ENCODE data around the gene CD300A. TPM values are rescaled to one million over a fixed set of nuclear protein-coding genes. Genes with fewer than 3 reads are reported as not detected.

CD300A gene
- 10 to 100 TPM; 17.6 to 43.7 TPM for total RNA-seq

- Mint-ChIP-seq H3K4me1 (ENCODE audit: low read depth in 2 of 2) (peaks cover 19 to 35% of the 10 kb centered on the region in 2 donors), H3K27me3 (no peaks in the 10 kb centered on the region), H3K9me3 (no peaks in the 10 kb centered on the region), H3K4me3 (no peak within 1 kb of the TSS), H3K36me3 (peaks cover 3% of the 10 kb centered on the region), H3K27ac (no peak within 1 kb of the TSS)
- DNase-seq (ENCODE audit: low spot score) (no peak), ATAC-seq (no peak)
Measured at GRCh38 chr17:74466111-74466827, at the start of gene CD300A. TSS of gene CD300A (plus strand) at chr17:74466634. CDS start at chr17:74466704, 70 bp downstream.

DNA sequence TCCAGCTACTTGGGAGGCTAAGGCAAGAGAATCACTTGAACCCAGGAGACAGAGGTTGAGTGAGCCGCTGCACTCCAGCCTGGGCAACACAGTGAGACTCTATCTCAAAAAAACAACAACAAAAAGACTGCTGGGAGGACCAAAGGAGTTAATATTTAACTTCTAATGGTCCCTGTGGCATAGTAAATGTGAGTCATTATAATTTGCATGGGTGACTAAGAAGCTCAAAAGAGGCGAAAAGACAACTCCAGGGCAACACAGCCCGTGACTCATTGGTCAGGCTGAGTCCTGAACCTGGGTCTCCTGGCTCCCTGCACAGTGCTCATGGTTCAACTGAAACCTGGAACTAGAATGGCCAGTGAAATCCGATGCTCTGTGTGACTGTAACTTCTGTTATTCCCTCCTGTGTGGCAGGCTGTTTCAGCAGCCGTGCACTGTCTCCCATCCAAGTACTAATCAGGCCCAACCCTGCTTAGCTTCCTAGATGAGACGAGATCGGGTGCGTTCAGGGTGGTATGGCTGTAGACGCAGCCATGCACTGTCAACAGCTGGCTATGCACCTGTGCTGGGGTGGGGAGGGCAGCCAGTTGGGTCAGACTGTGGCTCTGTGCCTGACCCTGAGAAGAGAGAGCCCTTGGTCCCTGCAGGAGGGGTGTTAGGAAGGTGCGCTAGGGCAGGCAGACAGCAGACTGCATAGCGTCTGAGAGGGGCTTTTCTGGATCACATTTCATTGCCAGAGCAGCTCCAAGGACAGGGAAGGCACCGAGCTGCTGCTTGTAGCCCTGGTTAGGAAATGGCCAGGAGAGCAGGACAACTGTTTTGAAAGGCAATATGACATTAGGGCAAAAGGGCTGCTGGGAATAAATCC lies 49.0 kb upstream of the CD300A start:
- Mint-ChIP-seq H3K27me3 (peaks cover 1 to 2% of the 10 kb centered on the region in 2 donors), H3K4me3 (no peak overlapping the region), H3K27ac (no peak overlapping the region), H3K9me3 (no peaks in the 10 kb centered on the region), H3K36me3 (no peaks in the 10 kb centered on the region), H3K4me1 (ENCODE audit: low read depth in 2 of 2) (peaks cover 0 to 5% of the 10 kb centered on the region in 2 donors)
- ATAC-seq (peak; percentile 72 to 74), DNase-seq (ENCODE audit: low spot score) (no peak)

DNA sequence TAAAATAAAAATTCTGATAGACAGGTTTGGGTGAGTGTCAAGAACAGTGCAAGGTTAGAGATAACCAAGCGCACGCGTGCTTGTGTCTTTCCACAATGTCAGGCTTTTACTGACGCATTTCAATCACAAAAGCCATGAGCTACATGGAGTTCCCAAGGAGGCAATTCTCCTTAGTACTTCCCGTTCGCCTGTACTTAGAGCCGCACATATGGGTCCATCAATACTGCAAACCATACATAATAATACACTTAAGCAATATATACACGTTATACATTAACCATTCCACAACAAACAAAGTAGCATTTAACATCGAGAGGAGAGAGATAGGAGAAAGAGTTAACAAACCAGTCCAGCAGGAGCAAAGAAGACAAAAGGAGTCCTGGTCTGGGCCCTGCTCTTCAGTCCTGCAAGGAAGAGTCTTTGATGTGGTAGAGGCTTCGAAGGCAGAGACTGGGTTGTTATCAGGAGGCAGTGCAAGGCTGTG lies 46.5 kb upstream of the CD300A start:
- peaks cover 4 to 7% of the 10 kb centered on the region in 2 donors for H3K27me3 Mint-ChIP-seq
- H3K27ac Mint-ChIP-seq = no peak overlapping the region
- ATAC-seq = no peak
- H3K9me3 Mint-ChIP-seq = no peaks in the 10 kb centered on the region
- H3K36me3 Mint-ChIP-seq = no peaks in the 10 kb centered on the region
- H3K4me3 Mint-ChIP-seq = no peak overlapping the region
- DNase-seq (ENCODE audit: low spot score) = no peak
- peaks cover 0 to 5% of the 10 kb centered on the region in 2 donors for H3K4me1 Mint-ChIP-seq (ENCODE audit: low read depth in 2 of 2)

DNA sequence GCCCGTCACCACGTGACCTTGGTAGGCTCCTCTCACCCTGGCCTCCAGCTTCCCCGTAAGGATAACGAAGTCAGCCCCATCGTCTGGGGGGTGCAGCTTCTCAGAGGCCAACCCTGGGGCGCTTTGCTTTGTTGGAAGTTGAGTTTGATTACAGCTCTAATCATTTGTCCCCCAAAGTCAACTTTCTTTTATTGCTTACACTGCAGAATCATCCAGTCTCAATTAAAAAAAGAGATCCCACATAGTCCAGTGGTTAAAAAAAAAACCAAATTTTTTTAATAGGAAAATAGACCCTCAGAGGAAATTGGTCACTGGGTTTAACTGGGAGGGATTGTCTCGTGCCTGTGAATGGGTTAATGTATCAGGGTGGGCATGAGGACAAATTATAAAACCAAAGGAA lies 42.3 kb upstream of the CD300A start:
- ATAC-seq = no peak
- H3K36me3 Mint-ChIP-seq = no peaks in the 10 kb centered on the region
- no peaks in the 10 kb centered on the region for H3K4me1 Mint-ChIP-seq (ENCODE audit: low read depth in 2 of 2)

GRCh38 chr17:74424657-74425056 lies 41.8 kb upstream of the CD300A start:
- Mint-ChIP-seq H3K4me3 (no peak overlapping the region), H3K27me3 (peaks cover 9 to 17% of the 10 kb centered on the region in 2 donors), H3K36me3 (no peaks in the 10 kb centered on the region), H3K9me3 (no peaks in the 10 kb centered on the region), H3K4me1 (ENCODE audit: low read depth in 2 of 2) (no peaks in the 10 kb centered on the region), H3K27ac (no peak overlapping the region)
- no peak for DNase-seq (ENCODE audit: low spot score)
- no peak for ATAC-seq

More for the DNA sequence above, 42.3 kb upstream of the CD300A start:
- Mint-ChIP-seq H3K9me3 (no peaks in the 10 kb centered on the region), H3K27ac (no peak overlapping the region), H3K4me3 (no peak overlapping the region), H3K27me3 (peaks cover 11 to 17% of the 10 kb centered on the region in 2 donors)
- no peak for DNase-seq (ENCODE audit: low spot score)

- H3K9me3 Mint-ChIP-seq = no peaks in the 10 kb centered on the region
- H3K27ac Mint-ChIP-seq = no peak overlapping the region
- H3K4me1 Mint-ChIP-seq (ENCODE audit: low read depth in 2 of 2) = peaks cover 0 to 2% of the 10 kb centered on the region in 2 donors
- H3K27me3 Mint-ChIP-seq = peaks cover 17% of the 10 kb centered on the region in 2 donors
- DNase-seq (ENCODE audit: low spot score) (no peak), ATAC-seq (no peak)
- no peak overlapping the region for H3K4me3 Mint-ChIP-seq
- no peaks in the 10 kb centered on the region for H3K36me3 Mint-ChIP-seq
Measured at GRCh38 chr17:74426551-74427047, 39.8 kb upstream of the CD300A start.

DNA sequence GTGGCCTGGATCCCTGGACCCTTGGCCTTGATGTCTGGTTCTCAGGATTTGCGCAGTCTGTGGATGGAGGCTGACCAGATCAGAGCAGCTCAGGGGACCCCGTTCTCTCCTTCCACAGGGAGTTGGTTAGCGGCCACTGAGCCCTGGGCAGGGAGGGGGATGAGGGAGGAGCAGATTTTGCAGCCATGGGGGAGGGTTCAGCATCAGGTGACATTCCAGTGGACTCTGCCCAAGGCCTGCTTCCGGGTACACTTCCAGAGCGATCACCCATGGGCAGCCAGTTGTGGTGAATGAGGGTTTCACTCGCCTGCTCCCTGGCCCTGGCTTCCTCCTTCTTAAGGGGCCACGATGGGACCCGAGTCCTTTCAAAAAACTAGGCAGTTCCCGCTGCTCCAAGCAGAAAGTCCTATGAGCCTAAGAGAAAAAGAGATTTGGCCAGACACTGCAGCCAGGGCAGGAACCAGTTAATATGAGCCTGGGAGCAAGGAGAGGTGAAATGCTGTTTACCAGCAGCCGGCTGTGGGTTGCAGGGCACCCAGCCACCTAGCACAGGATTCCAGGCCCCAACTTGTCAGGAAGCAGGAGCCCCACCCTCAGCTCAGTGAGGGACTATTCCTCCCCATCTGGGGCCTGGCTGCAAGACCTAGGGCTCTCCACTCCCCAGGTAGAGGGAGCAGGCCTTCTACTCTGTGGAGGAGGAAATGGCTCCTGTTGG lies 39.2 kb upstream of the CD300A start:
- H3K27me3 Mint-ChIP-seq = peaks cover 17% of the 10 kb centered on the region in 2 donors
- ATAC-seq (no peak), DNase-seq (ENCODE audit: low spot score) (no peak)
- H3K27ac Mint-ChIP-seq = no peak overlapping the region
- H3K9me3 Mint-ChIP-seq = no peaks in the 10 kb centered on the region
- no peaks in the 10 kb centered on the region for H3K36me3 Mint-ChIP-seq
- no peak overlapping the region for H3K4me3 Mint-ChIP-seq
- peaks cover 0 to 2% of the 10 kb centered on the region in 2 donors for H3K4me1 Mint-ChIP-seq (ENCODE audit: low read depth in 2 of 2)

DNA sequence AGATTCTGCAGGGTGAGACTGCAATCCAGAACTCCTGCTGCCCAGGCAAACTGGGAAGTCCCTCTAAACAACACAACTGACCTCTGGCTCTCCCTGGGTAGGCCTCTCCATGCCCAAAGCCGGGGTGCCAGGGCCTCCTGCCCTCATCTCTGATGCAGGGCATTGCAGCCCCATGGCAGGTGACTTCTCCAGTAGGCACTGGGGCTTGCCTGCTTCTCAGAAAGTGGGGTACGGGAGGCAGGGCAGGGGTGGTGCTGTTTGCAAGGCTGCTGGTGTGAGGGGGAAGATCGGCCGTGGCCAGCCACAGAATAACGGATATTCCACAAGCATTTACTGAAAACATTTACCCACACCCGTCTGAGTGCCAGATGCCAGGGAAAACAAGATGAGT lies 38.7 kb upstream of the CD300A start:
- Mint-ChIP-seq H3K9me3 (no peaks in the 10 kb centered on the region), H3K27ac (no peak overlapping the region), H3K4me3 (no peak overlapping the region), H3K27me3 (peaks cover 12 to 17% of the 10 kb centered on the region in 2 donors), H3K36me3 (no peaks in the 10 kb centered on the region), H3K4me1 (ENCODE audit: low read depth in 2 of 2) (peaks cover 0 to 2% of the 10 kb centered on the region in 2 donors)
- ATAC-seq (no peak), DNase-seq (ENCODE audit: low spot score) (no peak)

GRCh38 chr17:74429604-74430384 lies 36.6 kb upstream of the CD300A start:
- DNase-seq (ENCODE audit: low spot score) = no peak
- H3K27me3 Mint-ChIP-seq = peaks cover 20% of the 10 kb centered on the region in 2 donors
- H3K4me1 Mint-ChIP-seq (ENCODE audit: low read depth in 2 of 2) = peaks cover 0 to 2% of the 10 kb centered on the region in 2 donors
- no peaks in the 10 kb centered on the region for H3K36me3 Mint-ChIP-seq
- no peaks in the 10 kb centered on the region for H3K9me3 Mint-ChIP-seq
- H3K4me3 Mint-ChIP-seq = peak overlapping the region; percentile 32
- no peak overlapping the region for H3K27ac Mint-ChIP-seq
- ATAC-seq = peak in 1 of 2 donors; percentile 19

- DNase-seq (ENCODE audit: low spot score) (no peak), ATAC-seq (no peak)
- H3K27ac Mint-ChIP-seq = no peak overlapping the region
- no peaks in the 10 kb centered on the region for H3K36me3 Mint-ChIP-seq
- no peaks in the 10 kb centered on the region for H3K9me3 Mint-ChIP-seq
- peaks cover 0 to 2% of the 10 kb centered on the region in 2 donors for H3K4me1 Mint-ChIP-seq (ENCODE audit: low read depth in 2 of 2)
- peak overlapping the region; percentile 32 for H3K4me3 Mint-ChIP-seq
- H3K27me3 Mint-ChIP-seq = peaks cover 20% of the 10 kb centered on the region in 2 donors
Measured at GRCh38 chr17:74430385-74430705, 36.1 kb upstream of the CD300A start.

DNA sequence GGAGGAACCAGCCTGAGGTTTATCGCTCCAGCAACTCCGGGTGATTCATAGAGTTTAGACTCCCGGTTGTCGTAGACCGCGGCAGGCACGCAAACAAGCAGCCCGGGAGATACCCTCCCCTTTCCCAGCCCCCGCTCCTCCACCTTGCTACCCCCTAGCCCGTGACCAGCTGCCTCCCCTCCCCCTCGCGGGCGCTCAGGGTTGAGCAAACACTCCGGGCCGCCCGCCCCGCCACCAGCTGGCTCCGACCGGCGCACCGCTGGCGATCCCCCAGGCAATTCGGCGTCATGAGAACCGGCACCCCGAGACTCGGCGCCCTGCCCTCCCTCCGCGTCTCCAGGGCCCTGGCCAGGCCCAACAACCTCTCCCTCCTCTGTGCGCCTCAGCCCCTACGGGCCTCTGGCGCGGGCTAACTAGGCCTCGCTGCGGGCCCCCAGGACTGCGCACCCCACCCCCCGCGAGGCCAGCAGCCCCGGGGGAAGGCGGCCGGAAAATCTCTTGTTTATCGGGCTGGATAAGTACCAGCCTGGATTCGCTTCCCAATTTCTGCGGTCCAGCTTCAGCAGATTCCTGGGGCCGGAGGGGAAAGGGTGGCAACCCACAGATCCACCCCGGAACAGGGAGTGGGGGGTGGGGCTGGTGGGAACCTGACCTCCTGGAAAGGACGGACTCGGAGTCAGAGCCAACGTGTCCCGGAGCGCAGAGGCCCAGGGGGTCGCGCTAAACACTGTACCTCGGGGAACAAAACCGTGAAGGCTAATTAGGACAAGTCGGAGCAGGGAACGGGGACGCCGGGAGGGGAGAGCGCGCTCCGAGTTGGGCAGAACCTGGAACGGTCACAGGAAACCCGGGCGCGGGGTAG lies 35.5 kb upstream of the CD300A start:
- no peaks in the 10 kb centered on the region for H3K36me3 Mint-ChIP-seq
- H3K9me3 Mint-ChIP-seq = no peaks in the 10 kb centered on the region
- no peak overlapping the region for H3K27ac Mint-ChIP-seq
- peaks cover 18 to 20% of the 10 kb centered on the region in 2 donors for H3K27me3 Mint-ChIP-seq
- H3K4me3 Mint-ChIP-seq = peak overlapping the region; percentile 65
- H3K4me1 Mint-ChIP-seq (ENCODE audit: low read depth in 2 of 2) = peaks cover 0 to 2% of the 10 kb centered on the region in 2 donors
- ATAC-seq (peak; percentile 20 to 55), DNase-seq (ENCODE audit: low spot score) (no peak)
